SU-DHL-6 (cell line): ENCODE data around the gene SLC19A1.

Source experiments
- CTCF ChIP-seq: fragments of 200-600 bp; sonication (generic); IDR thresholded peaks from one replicate; pipeline ENCODE4 v1.5.1; 2017; ENCODE audit warnings: antibody characterized with exemption, mild to moderate bottlenecking, low read length, moderate library complexity; ENCODE audit not compliant: insufficient read depth, poor library complexity, severe bottlenecking
- EZH2phosphoT487 ChIP-seq: fragments of 200-600 bp; sonication (generic), shearing (Covaris generic); conservative IDR thresholded peaks from 2 replicates; pipeline ENCODE4 v1.6.1; 2018; ENCODE audit warnings: mild to moderate bottlenecking, antibody characterized with exemption, low read length, moderate library complexity, mixed read lengths

DNA sequence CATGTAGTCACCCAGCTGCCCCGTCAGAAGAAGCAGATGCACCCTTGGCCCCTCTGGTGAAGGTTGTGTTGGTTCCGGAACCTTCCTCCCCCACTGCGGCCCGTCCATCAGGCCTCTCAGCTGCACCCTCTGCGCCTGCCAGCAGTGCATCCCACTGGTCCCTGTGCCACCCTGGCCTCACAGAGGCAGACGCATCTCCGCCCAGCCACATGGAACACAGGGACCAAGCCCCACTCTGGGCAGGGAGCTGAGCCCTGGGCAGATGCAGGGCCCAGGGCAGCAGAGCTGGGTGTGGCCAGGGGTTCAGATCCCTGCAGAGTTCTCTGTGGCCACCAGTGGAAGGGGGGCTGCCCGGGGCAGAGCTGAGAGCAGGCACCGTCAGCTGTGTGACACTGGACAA, 50.6 kb downstream of the SLC19A1 start:
- TF ChIP-seq CTCF (no peak), EZH2phosphoT487 (no peak)
